ENCODE results near the gene ZBTB45. TPM values are rescaled to one million over a fixed set of nuclear protein-coding genes. Genes with fewer than 3 reads are reported as not detected.

Gene ZBTB45
- total RNA-seq, 4 donors from 2014 or later, result 9.8 to 14.0 (median 13.4) TPM

GRCh38 chr19:58516246-58516836 is 3.3 kb downstream of the ZBTB45 start:
- Histone ChIP-seq H3K4me3 (no peak overlapping the region), H3K27me3 (no peaks in the 10 kb centered on the region), H3K36me3 (peaks cover 0 to 25% of the 10 kb centered on the region in 2 donors), H3K27ac (peak overlapping the region in 2 of 4 donors; percentile 37 to 77), H3K4me1 (peaks cover 8 to 70% (median 34%) of the 10 kb centered on the region in 3 donors), H3K9me3 (no peaks in the 10 kb centered on the region)
- 85 to 86% methylated on average over 5 to 6 of the region's 25 CpGs for WGBS, 2 donors (ENCODE audit: low coverage in 1 of 2)
- ATAC-seq, result no peak
- TF ChIP-seq EP300 (IDR thresholded peaks at IDR 0.05) (no peak), POLR2A (IDR thresholded peaks at IDR 0.05) (no peak), POLR2AphosphoS5 (IDR thresholded peaks at IDR 0.05) (no peak), CTCF (IDR thresholded peaks at IDR 0.05) (no peak)

GRCh38 chr19:58515259-58515658 is 4.4 kb downstream of the ZBTB45 start:
- TF ChIP-seq POLR2A (IDR thresholded peaks at IDR 0.05) (no peak), CTCF (IDR thresholded peaks at IDR 0.05) (no peak), EP300 (IDR thresholded peaks at IDR 0.05) (no peak), POLR2AphosphoS5 (IDR thresholded peaks at IDR 0.05) (no peak)
- 83% methylated on average over 1 of the region's 2 CpGs; no CpG with 5 or more reads in 1 of the 2 donors for WGBS, 2 donors (ENCODE audit: low coverage in 1 of 2)
- H3K27ac ChIP-seq, result peak overlapping the region in 1 of 4 donors; percentile 77
- no peak for ATAC-seq
- H3K4me1 ChIP-seq, result peaks cover 8 to 65% (median 29%) of the 10 kb centered on the region in 3 donors
- no peaks in the 10 kb centered on the region for H3K27me3 ChIP-seq
- no peak overlapping the region for H3K4me3 ChIP-seq
- H3K9me3 ChIP-seq, result no peaks in the 10 kb centered on the region
- peaks cover 0 to 25% of the 10 kb centered on the region in 2 donors for H3K36me3 ChIP-seq

GRCh38 chr19:58514564-58515022 is 5.0 kb downstream of the ZBTB45 start:
- H3K27ac ChIP-seq, result peak overlapping the region in 3 of 4 donors; percentile 77 to 83 (median 80)
- H3K4me1 ChIP-seq, result peaks cover 8 to 61% (median 28%) of the 10 kb centered on the region in 3 donors
- 20 to 80% methylated on average over 1 of the region's 3 CpGs for WGBS, 2 donors (ENCODE audit: low coverage in 1 of 2)
- no peak for TF ChIP-seq EP300 (IDR thresholded peaks at IDR 0.05)
- no peak for TF ChIP-seq POLR2AphosphoS5 (IDR thresholded peaks at IDR 0.05)
- no peak for TF ChIP-seq POLR2A (IDR thresholded peaks at IDR 0.05)
- TF ChIP-seq CTCF (IDR thresholded peaks at IDR 0.05), result no peak
- H3K27me3 ChIP-seq, result no peaks in the 10 kb centered on the region
- peaks cover 0 to 25% of the 10 kb centered on the region in 2 donors for H3K36me3 ChIP-seq
- no peaks in the 10 kb centered on the region for H3K9me3 ChIP-seq
- peak overlapping the region in 1 of 2 donors; percentile 52 for H3K4me3 ChIP-seq
- ATAC-seq, result no peak

- Histone ChIP-seq H3K9me3 (no peaks in the 10 kb centered on the region), H3K4me3 (peak overlapping the region; percentile 37 to 52), H3K36me3 (peaks cover 0 to 25% of the 10 kb centered on the region in 2 donors), H3K27me3 (no peaks in the 10 kb centered on the region), H3K4me1 (peaks cover 8 to 60% (median 28%) of the 10 kb centered on the region in 3 donors), H3K27ac (peak overlapping the region in 3 of 4 donors; percentile 77 to 83 (median 80))
- WGBS, 2 donors (ENCODE audit: low coverage in 1 of 2), result 18% methylated on average over 15 of the region's 66 CpGs; no CpG with 5 or more reads in 1 of the 2 donors
- peak; percentile 94 for ATAC-seq
- TF ChIP-seq POLR2AphosphoS5 (IDR thresholded peaks at IDR 0.05) (peak; percentile 38), EP300 (IDR thresholded peaks at IDR 0.05) (no peak), CTCF (IDR thresholded peaks at IDR 0.05) (peak in 3 of 4 experiments; percentile 96 to 100 (median 97)), POLR2A (IDR thresholded peaks at IDR 0.05) (peak in 1 of 2 donors; percentile 23)
Measured at GRCh38 chr19:58513694-58514563, 5.7 kb downstream of the ZBTB45 start.
